SK-N-MC (cell line): ENCODE results near the gene MAFG.

Source experiments
- DNase-seq: peaks from one replicate; pipeline ENCODE4 v3.0.0-alpha.2; 2011; ENCODE audit warnings: low read depth, low spot score
- H3K27ac ChIP-seq: fragments of 200-600 bp; sonication (generic); 2 replicates; pipeline ENCODE4 v1.5.1; 2016; ENCODE audit warnings: mixed run types
- H3K36me3 ChIP-seq: fragments of 200-600 bp; sonication (generic); 2 replicates; pipeline ENCODE4 v1.6.1; 2017; ENCODE audit warnings: antibody characterized with exemption, low read length, mixed read lengths; ENCODE audit not compliant: insufficient read depth
- H3K4me3 ChIP-seq: fragments of 200-600 bp; sonication (generic); 2 replicates; pipeline ENCODE4 v1.5.1; 2016
- H3K9ac ChIP-seq: fragments of 200-600 bp; sonication (generic); 2 replicates; pipeline ENCODE4 v1.8.0; 2017; ENCODE audit warnings: mixed run types, mixed read lengths; ENCODE audit not compliant: insufficient read length
- H3K9me3 ChIP-seq: fragments of 200-600 bp; sonication (generic); 2 replicates; pipeline ENCODE4 v1.6.1; 2017; ENCODE audit warnings: low read depth, mild to moderate bottlenecking, antibody characterized with exemption, low read length, moderate library complexity, mixed read lengths
- EZH2 ChIP-seq: fragments of 200-600 bp; sonication (generic); IDR thresholded peaks from one replicate; pipeline ENCODE4 v1.6.1; 2017; ENCODE audit warnings: antibody characterized with exemption
- FOXP2 ChIP-seq: optimal IDR thresholded peaks from 2 replicates; pipeline ENCODE3; 2011; ENCODE audit warnings: mild to moderate bottlenecking, moderate library complexity; ENCODE audit not compliant: insufficient read depth; ENCODE audit errors: extremely low read length, control extremely low read depth
- POLR2AphosphoS5 ChIP-seq: IDR thresholded peaks from 2 replicates; pipeline ENCODE4 v1.6.1; 2012; ENCODE audit warnings: mild to moderate bottlenecking, low read depth, low read length, borderline replicate concordance

MAFG gene

DNA sequence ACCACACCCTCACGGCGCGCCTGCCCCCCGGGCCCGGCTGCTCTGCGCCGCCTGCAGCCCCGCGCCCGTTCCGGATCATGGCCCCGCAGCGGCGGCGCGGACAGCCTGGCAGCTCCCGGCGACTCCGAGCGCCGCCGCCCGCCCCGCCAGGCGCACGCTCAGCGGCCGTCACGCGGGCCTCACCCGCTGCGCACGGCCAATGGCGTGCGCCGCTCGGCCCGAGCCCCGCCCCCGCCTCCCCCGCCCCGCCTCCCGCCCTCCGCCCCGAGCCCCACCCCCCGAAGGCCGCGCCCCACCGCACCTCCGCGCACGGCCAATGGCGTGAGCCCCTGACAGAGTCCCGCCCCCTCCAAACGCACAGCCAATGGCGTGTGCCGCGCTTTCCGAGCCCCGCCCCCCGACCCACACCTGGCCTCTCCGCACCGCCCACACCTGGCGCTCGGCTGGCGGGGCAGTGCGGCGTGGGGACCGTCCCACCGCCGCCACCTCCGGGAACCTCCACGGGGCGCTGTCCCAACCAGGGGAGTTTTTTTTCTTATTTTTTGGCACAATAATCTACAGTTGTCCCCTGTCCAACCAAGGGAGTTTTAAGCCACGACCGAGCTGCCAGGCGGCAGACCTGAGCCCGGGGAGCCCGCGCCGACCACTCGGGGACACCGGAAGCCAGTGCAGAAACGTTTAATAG, 16.1 kb downstream of the MAFG start, which contains the start of gene PCYT2:
Gene PCYT2, minus strand, starts transcription at position 123 of the 685 bp plus-strand sequence. Its CDS starts 44 bp downstream, at position 79.
- Histone ChIP-seq H3K4me3 (peak within 1 kb of the TSS; percentile 88), H3K27ac (no peak within 1 kb of the TSS), H3K36me3 (peaks cover 30% of the 10 kb centered on the region; the same call in 1 of the 2 replicates), H3K9ac (peak within 1 kb of the TSS; percentile 82), H3K9me3 (no peaks in the 10 kb centered on the region)
- DNase-seq: no peak
- TF ChIP-seq FOXP2 (no peak), EZH2 (no peak)

DNA sequence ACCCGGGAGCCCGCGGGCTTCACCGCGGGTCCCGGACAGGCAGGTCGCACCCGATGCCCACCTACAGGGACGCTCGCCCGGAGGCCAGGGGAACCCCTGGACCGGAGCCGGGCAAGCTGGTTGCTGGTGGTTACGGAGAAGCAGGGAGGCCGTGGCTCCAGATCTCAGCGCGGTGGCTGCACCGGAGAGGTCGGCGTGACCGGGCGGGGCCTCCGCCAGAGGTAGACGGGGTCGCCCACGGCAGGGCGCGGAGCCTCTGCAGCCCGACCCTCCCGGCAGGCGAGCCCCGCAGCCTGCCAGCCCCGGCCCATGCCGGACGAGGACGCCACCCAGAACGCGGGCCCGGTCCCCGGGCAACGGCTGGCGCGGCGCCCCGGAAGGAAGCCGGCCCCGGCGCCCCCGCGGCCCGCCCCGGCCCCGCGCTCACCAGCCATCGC, 16.7 kb downstream of the MAFG start:
- H3K27ac ChIP-seq: no peak overlapping the region
- H3K9ac ChIP-seq: peak overlapping the region; percentile 82
- peaks cover 30% of the 10 kb centered on the region; the same call in 1 of the 2 replicates for H3K36me3 ChIP-seq
- no peak for TF ChIP-seq POLR2AphosphoS5
- H3K9me3 ChIP-seq: no peaks in the 10 kb centered on the region
- no peak for DNase-seq
- H3K4me3 ChIP-seq: peak overlapping the region; percentile 88

DNA sequence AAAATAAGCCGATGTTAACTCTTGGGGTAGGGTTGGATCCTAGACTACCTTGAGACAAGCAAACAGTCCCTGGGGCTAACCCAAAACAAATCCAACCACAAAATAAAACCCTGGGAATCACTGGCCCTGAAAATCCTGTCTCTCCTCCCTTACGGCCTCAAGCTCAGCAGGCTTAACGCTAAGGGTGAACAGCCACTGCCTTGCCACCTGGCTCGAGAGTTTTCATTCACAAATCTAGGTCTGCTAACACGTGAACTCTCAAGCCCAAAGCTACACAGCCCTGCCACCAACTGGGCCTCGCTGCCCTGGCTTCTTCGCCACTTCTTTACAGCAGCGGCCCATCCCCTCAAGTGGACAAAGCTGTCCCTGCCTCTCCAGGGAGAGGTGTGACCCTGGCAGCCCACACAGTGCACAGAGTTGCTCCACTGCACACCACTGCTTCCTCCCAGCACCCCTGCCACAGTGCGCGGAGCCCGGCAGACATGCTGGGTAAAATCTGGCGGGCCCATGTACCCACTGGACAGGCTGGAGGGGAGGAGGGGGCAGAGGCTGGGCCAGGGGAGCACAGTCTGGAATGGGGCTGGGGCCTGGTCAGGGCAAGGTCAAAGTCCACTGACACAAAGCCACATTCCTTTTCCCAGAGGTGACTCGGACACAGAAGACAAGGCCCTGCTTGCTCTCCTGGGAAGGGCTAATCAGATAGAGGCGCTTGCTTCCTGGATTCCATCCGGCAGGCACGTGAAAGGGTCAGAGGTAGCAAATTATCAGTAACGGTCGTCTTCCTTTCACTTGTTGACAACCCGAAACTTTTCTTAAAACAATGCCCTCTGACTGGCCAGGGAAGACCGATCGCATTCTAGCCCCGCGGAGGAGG, 17.3 kb downstream of the MAFG start:
- DNase-seq: no peak
- Histone ChIP-seq H3K36me3 (peaks cover 25% of the 10 kb centered on the region; the same call in 1 of the 2 replicates), H3K27ac (no peak overlapping the region), H3K9ac (peak overlapping the region; percentile 82), H3K9me3 (no peaks in the 10 kb centered on the region), H3K4me3 (peak overlapping the region; percentile 88)
- no peak for TF ChIP-seq EZH2
- no peak for TF ChIP-seq FOXP2

DNA sequence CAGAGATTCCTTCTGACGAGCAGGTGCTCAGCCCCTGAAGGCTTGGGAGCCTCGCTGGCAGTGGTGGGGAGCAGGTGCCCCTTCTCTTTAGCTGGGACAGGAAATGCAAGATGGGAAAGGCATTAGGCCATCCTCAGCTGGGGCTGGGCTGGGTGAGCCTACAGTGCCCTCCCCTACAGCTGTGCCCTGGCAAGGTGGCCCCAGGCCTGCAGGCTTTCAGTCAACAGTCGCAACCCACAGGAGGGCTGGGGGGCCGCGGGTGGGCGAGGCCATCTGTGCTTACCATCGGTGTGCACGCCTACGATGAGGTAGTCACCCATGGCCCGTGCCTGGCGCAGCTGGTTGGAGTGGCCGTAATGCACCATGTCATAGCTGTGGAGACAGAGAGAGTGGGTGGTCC, 18.3 kb downstream of the MAFG start:
- H3K36me3 ChIP-seq: peaks cover 16% of the 10 kb centered on the region; the same call in 1 of the 2 replicates

DNA sequence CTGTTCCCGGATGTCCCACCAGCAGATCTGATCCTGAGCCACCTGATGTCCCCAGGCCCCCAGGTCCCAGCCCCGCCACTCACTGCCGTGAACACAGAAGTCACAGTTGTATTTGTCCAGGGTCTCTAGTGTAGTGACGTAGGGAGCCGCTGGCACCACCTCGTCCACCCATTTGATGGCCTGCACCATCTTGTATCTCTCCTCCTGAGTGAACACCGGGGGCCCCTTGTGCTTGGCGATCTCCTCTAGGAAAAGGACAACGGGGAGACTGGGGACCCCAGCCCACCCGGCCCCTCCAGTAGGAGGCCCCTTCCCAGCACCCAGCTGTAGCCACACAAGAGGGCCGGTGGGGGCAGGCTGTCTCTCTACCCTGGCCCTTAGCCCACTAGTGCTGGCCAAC, 18.7 kb downstream of the MAFG start:
- Histone ChIP-seq H3K9ac (no peak overlapping the region), H3K4me3 (no peak overlapping the region), H3K36me3 (peaks cover 11% of the 10 kb centered on the region; the same call in 1 of the 2 replicates), H3K27ac (no peak overlapping the region), H3K9me3 (no peaks in the 10 kb centered on the region)
- TF ChIP-seq FOXP2 (no peak), EZH2 (no peak), POLR2AphosphoS5 (no peak)
- DNase-seq: no peak

More for the DNA sequence above, 18.3 kb downstream of the MAFG start:
- Histone ChIP-seq H3K4me3 (no peak overlapping the region), H3K9me3 (no peaks in the 10 kb centered on the region), H3K27ac (no peak overlapping the region), H3K9ac (no peak overlapping the region)
- no peak for TF ChIP-seq FOXP2
- TF ChIP-seq EZH2: no peak
- no peak for TF ChIP-seq POLR2AphosphoS5
- no peak for DNase-seq

DNA sequence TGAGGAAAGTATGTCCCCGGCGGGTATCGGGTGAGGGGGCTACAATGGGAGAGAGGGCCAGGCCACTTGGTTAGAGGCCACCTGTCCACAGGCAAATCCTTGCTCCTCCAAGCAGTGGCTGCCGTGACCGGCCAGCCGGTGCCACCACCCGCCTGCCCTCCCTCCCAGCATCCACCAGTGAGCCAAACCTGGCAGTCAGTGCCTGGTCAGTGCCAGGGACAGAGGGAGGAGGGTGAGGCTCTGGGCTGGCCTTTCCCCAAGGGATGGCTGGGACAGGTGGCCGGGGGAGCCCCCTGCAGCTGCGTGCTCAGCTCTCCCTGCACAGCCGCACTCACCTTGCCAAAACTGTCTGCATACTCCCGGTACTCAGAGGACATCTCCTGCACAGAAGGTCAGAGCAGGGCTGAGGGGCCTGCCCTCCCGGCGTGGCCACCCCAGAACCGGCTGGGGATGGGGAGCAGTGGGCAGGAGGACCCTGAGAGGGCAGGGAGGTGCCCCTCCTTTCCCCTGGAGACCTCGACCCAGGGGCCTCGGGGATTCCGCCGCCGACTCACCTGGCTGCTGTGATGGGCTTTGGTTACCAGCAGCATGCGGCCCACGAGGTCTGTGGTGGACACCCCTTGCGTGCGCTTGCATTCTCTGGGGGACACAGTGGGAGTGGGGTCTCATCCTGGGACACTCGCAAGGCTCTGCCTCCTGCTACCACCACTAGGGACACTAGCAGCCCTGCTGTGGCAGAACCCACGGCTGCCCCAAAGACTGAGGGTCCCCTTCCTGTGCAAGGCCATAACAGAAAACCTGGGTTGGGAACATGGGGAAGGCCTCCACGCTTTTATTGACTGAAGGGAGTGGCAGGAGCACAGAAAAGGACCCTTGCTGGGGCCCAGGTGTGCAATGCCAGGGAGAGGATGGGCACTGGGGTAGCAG, 20.1 kb downstream of the MAFG start:
- TF ChIP-seq POLR2AphosphoS5: no peak
- no peak for TF ChIP-seq FOXP2
- no peak for TF ChIP-seq EZH2
- Histone ChIP-seq H3K9ac (no peak overlapping the region), H3K27ac (no peak overlapping the region), H3K9me3 (no peaks in the 10 kb centered on the region), H3K36me3 (no peaks in the 10 kb centered on the region; the same call in 1 of the 2 replicates), H3K4me3 (no peak overlapping the region)
- no peak for DNase-seq

DNA sequence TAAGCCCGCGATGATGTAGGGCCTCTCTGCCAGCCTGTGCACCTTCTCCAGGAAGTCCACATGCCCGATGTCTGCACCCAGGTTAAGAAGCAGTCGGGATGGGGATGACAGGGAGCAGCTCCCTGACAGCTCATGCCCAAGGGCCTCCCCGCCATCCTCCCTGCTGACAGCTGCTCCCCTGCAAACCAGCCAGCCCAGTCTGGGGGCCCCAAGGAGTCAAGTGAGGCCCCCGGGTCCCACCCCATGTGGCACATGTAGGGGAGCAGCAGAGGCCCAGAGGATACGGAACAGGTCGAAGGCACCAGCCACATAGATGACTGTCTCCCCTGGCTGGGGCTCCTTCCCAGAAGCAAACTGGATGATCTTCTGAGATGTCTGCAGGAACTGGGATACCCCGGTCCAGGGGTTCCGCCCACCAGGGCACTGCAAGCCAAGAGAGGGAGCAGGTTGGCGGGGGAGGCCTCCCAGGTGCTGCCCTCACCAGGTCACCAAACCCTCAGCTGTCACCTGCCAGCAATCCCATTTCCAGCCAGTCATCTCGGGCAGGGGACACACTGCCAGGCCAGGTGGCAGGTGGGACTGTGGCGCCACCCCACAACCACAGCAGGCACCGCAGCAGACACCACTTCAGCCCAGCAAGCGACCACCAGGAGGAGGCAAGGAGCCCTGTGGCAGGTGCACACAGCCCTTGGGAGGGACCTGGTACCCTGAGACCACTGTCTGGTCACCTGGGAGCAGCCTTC, 20.9 kb downstream of the MAFG start:
- DNase-seq: no peak
- Histone ChIP-seq H3K9ac (no peak overlapping the region), H3K9me3 (no peaks in the 10 kb centered on the region), H3K4me3 (no peak overlapping the region), H3K36me3 (no peaks in the 10 kb centered on the region), H3K27ac (no peak overlapping the region)
- TF ChIP-seq EZH2: no peak
- no peak for TF ChIP-seq FOXP2
- no peak for TF ChIP-seq POLR2AphosphoS5
